ENCODE data around the gene MTFR2.
"Not testable (repeated sequence)": the region's sequence is repeated elsewhere in the genome, so short reads cannot be mapped to it uniquely, and the experiment has no call there.

The MTFR2 gene

DNA sequence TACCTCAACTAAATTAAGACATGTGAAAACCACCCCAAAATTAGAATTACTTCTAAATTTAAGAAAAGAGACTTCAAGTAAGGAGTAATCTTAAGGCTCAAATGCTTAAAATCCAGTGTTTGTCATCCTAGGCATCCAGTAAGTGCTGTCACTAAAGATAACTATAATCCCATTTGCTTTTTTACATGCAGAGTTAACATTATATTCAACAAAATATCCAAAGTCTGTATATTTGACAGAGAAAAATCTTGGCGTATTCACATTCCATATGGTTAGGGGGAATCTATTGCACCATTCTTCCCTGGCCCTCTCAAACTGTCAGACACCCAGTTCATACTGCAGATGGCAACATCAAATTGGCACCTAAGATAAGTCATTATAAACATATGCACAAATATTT is 17.4 kb downstream of the MTFR2 start:
- no peak for DNase-seq

DNA sequence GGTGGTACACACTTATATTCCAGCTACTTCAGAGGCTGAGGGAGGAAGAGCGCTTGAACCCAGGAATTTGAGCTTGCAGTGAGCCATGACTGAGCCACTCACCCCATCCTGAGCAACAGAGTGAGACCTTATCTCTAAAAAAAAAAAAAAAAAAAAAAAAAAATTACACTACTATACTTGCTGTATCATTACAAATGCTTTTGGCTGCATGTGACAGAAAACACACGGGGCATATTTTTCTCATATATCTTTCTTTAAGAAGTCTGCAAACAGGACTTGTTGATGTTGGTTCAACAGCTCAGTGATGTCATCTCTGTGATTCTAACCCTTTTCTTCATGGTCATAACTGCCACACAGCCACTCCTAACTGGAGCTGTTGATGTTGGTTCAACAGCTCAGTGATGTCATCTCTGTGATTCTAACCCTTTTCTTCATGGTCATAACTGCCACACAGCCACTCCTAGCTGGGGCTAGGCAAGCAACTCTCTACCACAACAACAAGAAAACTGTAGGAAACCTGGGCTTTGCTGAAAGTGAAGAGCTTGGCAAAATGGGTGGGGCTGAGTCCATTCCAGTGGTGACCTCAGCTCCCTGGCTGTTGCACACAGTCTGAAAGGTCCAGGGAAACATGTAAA is 19.8 kb downstream of the MTFR2 start:
- DNase-seq: no peak

DNA sequence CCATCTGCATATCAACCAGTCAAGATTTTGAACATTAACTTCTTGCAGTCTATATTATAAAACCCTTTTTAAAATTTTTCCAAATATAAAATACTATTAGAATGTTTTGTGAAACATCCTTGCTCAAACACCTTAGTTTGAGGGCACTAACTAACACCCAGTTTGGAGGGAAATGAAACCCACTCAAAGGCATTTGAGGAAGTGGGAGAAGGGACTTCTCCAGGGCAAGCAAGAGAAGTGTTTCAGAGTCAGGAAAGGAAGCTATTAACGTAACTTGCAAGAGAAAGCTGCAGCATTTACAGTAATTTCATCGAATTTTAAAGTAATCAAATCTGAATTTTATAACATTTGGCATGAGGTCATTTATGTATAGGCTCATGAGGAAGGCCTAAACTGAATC is 21.3 kb downstream of the MTFR2 start:
- no peak for DNase-seq

DNA sequence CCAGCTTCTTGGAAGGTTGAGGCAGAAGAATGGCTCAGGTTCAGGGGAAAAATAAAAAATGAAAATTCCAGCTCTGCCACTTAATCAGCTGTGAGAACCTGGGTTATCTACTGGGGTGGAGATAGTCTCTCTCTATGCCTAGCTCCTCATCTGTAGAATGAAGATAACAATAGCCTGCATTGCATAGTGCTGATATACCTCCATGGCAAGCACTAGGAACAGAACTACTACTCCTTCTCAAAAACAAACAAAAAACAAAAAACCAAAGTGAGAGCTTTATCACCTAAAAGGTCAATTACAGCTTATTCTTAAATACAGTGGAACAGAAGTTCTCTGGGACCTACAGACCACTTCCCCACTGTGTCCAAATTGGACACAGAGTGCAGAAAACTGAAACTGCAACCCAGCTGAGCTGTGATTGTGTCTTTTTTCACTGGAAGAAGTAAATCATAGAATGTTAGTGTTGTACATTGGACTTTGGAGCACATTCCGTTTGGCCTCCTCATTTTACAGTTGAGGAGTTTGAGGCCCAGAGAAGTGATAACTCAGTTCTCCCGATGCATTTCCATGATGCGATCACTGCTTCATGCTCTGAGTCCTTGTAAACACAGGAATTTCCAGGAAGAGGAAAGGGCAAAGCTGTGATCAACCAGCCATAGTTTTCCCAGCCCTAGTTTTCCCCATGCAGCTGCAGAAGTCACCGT is 23.3 kb downstream of the MTFR2 start:
- no peak for DNase-seq

DNA sequence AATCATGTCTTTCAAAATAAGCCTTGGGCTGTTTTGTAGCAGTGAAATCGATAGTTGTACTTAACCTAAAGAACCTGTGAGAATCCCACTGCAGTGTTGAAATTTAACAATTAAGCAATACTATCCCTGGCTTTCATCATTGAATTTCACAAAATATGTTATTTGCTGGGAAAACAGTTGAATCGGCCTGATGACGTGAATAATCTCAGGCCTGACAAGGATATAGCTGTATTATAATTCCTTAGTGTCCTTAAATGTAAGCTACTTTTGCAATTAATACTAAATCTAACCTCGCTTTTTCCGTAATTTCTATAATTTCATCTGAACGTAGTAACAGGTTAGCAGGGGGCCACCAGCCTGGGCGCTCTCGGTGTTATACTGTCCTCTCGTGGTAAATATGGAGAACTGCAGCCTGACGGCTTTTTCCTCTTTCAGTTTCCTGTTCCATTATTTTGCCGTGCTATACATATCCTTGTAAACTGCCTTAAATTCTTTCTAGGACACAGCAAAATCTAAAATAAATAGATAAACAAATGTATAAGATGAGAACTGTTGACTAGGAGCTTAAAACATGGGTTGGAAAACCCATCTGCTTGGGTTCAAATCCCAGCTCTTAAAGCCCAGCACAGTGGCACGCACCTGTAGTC is 24.0 kb downstream of the MTFR2 start:
- DNase-seq: peak; percentile 48

DNA sequence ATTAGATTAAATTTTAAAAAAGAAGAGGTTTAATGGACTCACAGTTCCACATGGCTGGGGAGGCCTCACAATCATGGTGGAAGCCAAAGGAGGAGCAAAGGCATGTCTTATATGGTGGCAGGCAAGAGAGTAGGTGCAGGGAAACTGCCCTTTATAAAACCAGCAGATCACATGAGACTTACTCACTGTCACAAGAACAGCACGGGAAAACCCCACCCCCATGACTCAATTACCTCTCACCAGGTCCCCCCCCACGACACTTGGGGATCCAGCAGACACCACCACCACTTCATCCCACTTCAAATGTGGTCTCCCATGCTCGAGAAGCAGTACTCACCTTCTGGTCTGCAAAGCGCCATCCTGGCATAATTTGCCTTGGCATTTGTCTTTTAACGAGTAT is 24.6 kb downstream of the MTFR2 start:
- peak; percentile 41 for DNase-seq

DNA sequence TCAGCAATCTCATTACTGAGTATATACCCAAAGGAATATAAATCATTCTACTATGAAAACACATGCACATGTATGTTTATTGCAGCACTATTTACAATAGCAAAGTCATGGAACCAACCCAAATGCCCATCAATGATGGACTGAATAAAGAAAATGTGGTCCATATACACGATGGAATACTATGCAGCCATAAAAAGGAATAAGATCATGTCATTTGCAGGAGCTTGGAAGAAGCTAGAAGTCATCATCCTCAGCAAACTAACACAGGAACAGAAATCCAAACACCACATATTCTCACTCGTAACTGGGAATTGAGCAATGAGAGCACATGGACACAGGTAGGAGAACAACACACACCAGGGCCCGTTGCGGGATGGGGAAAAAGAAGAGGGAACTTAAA is 25.1 kb downstream of the MTFR2 start:
- not testable (repeated sequence) for DNase-seq

DNA sequence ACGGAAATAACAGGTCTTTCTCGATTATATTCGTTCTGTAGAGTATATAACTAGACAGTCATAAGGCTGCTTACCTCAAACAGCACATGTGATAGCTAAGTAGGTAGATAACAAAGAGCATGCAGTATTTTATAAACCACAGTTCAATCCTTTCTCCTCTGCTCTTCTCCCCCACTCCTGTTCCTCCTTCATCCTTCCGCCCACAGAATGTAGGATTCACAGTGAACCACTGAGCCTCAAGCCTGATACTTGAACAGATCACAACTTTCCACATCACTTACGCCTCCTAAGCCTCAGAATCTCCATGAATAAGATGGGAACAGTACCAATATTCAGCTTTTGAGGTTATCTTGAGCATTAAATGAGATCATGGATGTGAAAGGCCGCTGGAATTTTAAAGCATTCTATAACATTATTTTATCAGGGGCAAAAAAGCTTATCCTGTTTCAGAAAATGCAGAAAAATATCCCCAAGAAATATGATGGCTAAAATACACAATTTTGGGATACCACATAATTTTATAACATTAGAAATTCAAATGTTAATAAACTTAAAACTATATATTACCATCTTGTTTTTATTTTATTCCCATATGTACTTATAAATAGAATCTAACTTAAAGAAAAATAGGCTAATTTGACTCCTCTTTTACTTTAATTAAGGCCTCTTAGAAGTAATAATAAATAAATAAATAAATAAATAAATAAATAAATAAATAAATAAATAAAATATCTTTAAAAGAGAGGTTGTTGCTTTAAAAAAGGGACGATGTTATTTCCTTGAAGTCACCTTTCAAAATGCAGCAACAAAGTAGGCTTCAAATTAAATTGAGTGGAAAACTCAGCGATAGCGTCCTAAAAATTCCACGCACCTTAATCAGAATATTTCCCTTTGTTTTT is 33.4 kb downstream of the MTFR2 start:
- DNase-seq: no peak

DNA sequence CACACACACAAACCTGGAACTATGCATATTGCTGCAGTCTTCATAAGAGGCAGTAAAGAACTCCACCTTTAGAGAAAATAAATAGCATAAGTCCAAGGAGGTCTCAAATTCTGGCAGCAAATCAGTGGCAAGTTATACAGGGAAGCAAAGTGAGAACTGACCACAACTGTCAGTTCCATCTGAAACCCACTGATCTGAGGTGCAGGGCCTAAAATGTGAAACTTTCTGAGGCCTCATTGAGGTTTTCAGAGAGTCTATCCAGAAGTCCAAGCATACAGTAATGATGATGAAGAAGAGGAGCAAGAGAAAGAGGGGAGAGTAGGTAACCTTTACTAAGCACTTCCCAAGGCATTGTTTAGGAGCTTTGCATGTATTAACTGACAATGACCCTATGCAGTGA is 36.3 kb downstream of the MTFR2 start:
- no peak for DNase-seq

DNA sequence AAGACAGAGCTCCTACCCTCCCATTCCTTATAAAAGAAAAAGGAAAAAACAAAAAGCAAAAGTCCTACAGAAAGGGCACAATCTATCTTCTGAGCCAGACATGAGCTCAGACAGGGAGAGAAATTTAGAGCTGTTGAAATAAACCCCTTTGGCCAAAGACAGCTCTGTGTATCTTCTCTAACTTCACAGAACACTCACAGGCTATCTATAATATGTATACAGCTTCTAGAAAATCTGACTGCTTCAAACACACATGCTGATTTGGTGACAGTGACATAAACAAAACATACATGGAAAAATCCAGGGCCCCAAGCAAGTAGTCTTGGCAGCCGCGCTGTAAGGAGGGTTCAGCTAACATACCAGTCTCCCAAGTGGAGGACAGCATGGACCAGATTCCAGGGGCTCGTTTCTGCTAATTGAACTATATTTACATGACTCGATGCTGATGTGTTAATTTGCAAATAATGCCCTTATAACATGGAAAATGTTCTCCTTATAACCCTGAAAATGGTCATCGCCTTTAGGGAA is 37.0 kb downstream of the MTFR2 start:
- DNase-seq: no peak

DNA sequence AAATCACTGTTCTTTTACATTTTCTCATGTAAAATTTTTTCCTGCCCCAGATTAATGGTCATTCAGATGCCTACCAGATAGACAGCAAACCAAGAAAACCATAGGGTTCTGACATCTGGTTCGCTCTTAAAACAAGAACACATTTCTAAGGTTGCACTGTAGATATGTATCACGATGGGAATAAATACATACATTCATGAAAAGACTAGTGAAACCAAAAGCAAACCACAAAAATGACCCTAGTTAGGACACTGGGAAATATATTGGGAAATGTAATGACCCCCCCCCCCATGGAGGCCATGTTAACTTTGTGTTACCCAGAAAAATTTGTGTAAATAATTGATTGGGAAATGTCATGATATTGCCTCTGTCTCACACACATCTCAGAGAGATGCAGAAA is 37.5 kb downstream of the MTFR2 start:
- no peak for DNase-seq

DNA sequence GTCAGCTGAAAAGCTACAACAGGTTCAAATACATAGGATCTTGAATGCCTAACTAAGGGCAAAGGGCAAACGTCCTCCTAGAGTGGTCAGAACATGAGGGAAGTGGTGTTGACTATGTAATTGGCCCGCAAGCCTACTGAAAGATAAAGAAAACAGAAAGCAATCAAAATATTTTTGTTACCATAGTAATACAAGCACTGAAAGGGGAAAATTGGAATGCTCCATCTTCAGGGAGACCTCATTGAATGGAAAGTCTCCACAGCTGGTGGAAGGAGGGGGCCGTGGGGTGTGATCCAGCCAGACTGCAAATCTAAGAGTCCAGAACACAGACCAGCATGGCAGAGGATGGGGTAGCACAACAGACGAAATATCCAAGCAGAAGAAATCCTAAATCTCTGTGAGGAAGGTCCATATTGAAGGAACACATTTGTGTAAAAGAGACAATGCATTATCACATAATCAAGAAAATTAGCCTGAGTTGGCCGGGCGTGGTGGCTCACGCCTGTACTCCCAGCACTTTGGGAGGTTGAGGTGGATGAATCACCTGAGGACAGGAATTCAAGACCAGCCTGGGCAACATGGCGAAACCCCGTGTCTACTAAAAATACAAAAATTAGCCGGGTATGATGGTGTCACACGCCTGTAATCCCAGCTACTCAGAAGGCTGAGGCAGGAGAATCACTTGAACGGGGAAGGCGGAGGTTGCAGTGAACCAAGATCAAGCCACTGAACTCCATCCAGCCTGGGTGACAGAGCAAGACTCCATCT is 39.5 kb downstream of the MTFR2 start:
- DNase-seq: no peak

DNA sequence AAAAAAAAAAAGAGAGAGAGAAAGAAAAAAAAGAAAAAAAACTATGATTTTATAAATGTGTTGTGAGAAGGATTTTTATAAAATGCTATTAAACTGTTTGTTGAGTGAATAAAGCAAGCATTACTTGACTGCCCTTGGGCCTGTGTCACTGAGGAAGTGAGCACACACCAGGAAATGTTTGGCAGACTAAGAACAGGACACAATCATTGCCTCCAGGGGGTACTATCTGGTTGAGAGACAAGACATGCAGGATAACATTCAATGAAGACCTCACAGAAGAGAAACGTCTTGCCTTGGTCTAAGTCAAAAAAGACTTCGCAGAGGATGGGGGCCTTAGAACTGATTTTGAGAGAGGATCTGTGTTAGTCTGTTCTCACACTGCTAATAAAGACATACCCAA is 40.6 kb downstream of the MTFR2 start:
- DNase-seq: no peak

DNA sequence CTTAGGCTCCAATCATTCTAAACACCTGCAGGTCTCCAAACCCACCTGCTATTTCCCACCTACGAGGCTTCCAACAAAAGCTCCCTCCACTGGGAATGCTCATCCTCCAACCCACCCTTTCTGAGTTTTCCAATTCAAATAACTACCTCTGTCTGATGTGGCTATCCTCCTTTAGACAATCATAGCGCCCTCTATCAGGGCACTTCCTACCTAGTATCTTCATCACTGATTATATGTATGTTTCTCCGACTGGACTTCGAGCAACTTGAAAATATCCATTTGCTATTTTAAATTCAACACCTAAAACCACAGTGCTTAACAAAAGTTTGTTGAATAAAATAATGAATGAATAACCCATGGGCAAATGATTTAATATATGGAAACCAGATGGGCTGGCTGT is 41.3 kb downstream of the MTFR2 start:
- no peak for DNase-seq

DNA sequence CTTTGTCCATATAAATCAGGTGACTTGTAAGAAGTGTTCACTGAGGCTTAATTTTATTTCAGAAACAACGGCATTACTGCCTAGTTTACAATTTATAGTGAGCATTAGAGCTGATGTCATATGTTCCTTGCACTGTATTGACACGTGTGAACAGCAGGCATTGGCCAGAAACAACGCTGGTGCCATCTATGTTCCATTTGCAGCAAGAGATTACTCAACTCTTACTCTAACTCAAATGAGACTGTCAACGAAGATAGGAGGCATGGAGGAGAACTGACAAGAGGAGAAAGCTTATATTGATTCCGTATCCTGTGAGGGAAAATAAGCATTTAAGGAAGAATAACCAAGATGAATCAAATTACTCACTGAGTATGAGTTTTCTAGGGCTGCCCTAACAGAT is 48.4 kb downstream of the MTFR2 start:
- DNase-seq: no peak

DNA sequence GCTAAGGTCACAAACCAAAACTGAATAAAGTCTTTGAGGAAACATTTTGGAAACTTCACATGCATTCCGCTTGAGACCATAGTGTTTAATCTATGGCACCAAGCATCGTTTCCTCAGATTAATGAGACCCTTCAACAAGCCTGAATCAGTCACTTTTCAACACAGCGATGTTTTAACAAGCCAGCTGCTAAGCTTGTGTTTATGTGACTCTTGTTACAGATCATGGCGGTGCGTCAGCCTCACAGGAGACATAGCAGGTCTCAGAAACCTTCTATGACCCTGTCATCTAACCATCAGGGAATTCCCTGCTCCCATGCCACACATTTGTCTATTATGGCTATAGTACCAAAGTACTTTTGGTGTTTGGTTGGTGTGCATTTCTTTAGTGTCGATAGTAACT is 57.2 kb downstream of the MTFR2 start:
- no peak for DNase-seq

DNA sequence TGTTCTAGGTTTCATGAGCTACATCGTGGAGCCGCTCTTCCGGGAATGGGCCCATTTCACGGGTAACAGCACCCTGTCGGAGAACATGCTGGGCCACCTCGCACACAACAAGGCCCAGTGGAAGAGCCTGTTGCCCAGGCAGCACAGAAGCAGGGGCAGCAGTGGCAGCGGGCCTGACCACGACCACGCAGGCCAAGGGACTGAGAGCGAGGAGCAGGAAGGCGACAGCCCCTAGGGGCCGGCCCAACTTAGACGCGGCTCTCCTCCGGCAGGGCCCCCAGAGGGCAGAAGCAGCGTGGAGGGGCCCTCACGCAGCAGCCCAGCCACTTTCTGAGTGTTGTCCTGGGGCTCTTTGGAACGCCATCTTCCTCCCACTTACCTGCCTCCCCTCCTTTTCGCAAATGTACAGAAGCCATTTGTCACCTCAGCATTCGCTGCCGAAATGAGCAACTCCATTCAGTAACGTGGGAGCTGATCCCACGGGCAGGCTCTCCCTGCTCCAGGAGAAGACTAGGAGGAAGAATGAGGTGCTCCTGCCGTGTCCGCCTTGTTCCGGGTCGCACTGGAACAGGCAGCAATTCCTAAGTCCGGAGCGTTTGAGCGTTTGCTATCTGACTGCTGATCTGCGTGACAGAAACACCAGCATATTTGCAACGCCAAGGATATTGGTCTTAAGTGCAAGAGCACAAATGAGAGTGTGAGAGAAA is 58.4 kb downstream of the MTFR2 start:
- no peak for DNase-seq

DNA sequence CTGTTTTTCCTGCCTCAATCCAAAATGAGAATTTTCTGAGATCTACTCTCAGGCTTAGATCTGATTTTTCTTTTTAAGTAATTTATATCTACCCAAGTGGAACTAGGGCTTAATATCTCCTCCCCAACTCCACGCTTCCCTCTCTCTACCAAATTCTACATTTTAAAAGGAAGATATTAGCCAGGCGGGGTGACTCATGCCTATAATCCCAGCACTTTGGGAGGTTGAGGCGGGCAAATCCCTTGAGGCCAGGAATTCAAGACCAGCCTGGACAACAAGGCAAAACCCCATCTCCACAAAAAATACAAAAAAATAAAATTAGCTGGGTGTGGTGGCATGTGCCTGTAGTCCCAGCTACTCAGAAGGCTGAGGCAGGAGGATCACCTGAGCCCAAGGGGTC is 61.0 kb downstream of the MTFR2 start:
- no peak for DNase-seq

DNA sequence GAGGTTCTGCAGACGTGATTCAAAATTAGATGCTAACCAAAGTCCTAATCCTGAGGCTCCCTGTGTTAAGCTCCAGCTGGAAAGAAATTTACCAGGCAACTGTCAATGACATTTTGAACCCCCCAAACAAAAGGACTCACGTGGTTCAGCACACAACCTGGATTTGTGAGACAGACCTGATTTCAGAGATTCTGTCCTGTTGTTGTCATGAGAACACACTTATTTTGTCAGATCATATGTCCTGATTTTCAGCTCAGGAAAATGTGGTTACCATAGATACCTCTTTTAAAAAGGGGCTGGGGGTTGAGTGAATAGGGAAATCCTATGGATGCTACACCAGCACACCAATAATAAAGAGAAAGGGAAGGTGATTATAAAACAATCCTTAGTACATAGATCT is 61.6 kb downstream of the MTFR2 start:
- DNase-seq: no peak

DNA sequence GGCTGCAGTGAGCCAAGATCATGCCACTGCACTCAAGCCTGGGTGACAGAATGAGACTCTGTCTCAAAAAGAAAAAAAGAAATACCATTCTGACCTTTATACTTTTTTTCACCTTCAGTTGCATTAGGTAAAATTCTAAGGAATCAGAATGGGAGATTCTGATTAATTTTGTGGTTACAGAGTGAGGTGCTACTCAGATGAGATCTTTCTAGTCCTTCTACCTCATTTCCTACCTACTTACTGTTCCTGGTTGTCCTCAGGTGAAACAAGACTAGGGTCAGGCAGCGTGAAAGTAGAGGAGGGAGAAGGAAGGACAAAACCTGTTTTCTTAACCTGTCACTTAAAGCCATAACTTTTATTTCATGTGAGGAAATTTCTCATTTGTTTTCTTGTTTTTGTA is 63.7 kb downstream of the MTFR2 start:
- DNase-seq: no peak

DNA sequence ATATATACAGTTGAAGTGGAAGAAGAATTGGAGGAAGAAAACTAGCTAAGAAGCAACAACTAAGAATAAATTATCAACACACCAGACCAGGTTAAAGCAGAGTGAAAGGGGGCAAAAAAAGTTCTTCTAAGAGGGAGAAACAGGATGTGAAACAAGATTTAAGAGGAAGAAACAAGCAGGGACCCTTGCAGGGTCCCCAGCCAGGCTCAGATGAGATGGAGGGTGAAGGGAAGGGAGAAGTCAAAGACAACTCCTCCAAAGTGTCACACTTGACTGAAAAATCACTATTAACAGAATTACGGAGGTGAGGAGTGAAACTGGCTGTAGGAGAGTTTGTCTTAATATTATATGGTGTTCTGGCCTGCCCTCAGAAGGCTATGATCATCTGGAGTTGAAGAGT is 65.4 kb downstream of the MTFR2 start:
- DNase-seq: no peak

DNA sequence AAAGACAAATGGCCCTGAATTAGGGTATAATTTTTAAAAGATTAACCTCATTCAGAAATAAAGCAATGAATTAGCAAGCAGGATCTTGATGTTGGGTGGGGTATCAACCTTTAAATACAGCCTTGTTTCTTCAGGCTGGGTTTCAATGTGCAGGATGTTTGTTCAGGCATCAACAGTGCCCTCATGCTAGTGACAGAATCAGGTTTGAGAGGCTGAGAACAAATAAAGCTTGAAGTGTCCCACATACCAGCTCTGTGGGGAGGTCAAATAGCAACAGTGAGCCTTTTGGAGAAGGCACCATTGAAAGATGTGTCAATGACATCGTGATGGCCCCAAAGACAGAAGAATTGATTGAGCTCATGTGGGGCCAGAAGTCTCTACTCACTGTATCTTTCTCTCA is 68.2 kb downstream of the MTFR2 start:
- no peak for DNase-seq
